Activated CD4-positive, alpha-beta T cell treated with anti-CD3 and anti-CD28 coated beads for 4 hours (primary cell): ENCODE results near the gene LGR6.

Experiments used
- DNase-seq, 2 donors: peaks; one replicate each; pipeline ENCODE4 v3.0.0-alpha.2; 2020

The LGR6 gene

GRCh38 chr1:202268032-202268431, 74.4 kb downstream of the LGR6 start:
- no peak for DNase-seq

GRCh38 chr1:202268817-202269216, 75.2 kb downstream of the LGR6 start:
- DNase-seq: no peak

GRCh38 chr1:202270871-202271326, 77.3 kb downstream of the LGR6 start:
- no peak for DNase-seq

- DNase-seq: no peak
Observed at GRCh38 chr1:202272103-202272845, 78.7 kb downstream of the LGR6 start.

GRCh38 chr1:202274611-202275010, 81.0 kb downstream of the LGR6 start:
- peak; percentile 36 to 41 for DNase-seq

- DNase-seq: no peak
Observed at GRCh38 chr1:202275061-202275770, 81.6 kb downstream of the LGR6 start.

- DNase-seq: no peak
Observed at GRCh38 chr1:202276081-202276715, 82.6 kb downstream of the LGR6 start.

GRCh38 chr1:202276920-202277319, 83.3 kb downstream of the LGR6 start:
- no peak for DNase-seq

GRCh38 chr1:202278751-202279150, 85.2 kb downstream of the LGR6 start:
- DNase-seq: no peak

GRCh38 chr1:202279806-202280205, 86.2 kb downstream of the LGR6 start:
- no peak for DNase-seq

GRCh38 chr1:202280595-202280994, 87.0 kb downstream of the LGR6 start:
- DNase-seq: no peak

- no peak for DNase-seq
Observed at GRCh38 chr1:202281316-202282024, 87.9 kb downstream of the LGR6 start.

GRCh38 chr1:202282025-202282371, 88.4 kb downstream of the LGR6 start:
- no peak for DNase-seq

GRCh38 chr1:202282596-202283283, 89.1 kb downstream of the LGR6 start:
- no peak for DNase-seq

GRCh38 chr1:202283379-202283844, 89.8 kb downstream of the LGR6 start:
- DNase-seq: no peak

GRCh38 chr1:202283991-202284390, 90.4 kb downstream of the LGR6 start:
- no peak for DNase-seq

- DNase-seq: no peak
Observed at GRCh38 chr1:202285908-202286307, 92.3 kb downstream of the LGR6 start.

- no peak for DNase-seq
Observed at GRCh38 chr1:202286622-202287097, 93.1 kb downstream of the LGR6 start.

- DNase-seq: no peak
Observed at GRCh38 chr1:202287196-202287595, 93.6 kb downstream of the LGR6 start.

GRCh38 chr1:202288177-202288576, 94.6 kb downstream of the LGR6 start:
- DNase-seq: no peak

- DNase-seq: no peak
Observed at GRCh38 chr1:202289009-202289408, 95.4 kb downstream of the LGR6 start.

- DNase-seq: no peak
Observed at GRCh38 chr1:202291001-202291400, 97.4 kb downstream of the LGR6 start.
